ENCODE data around the gene RAB22A. TPM values are rescaled to one million over a fixed set of nuclear protein-coding genes. Genes with fewer than 3 reads are reported as not detected.
A peak's percentile ranks its signal among the peaks of the same experiment; 100 is the strongest.

Gene RAB22A
- total and polyA plus RNA-seq, 9 of the 15 experiments (the other 6 are each of a cell fraction or from before 2014, with no cell fraction given) = 1.1 to 8.0 (median 6.7) TPM

GRCh38 chr20:58389324-58389967 is 79.9 kb downstream of the RAB22A start (continued):
- no peak for TF ChIP-seq ZFP30 (CRISPR knock-in tag; IDR thresholded peaks at IDR 0.05; ENCODE audit: borderline replicate concordance)
- 0 out of 2 replicates have a peak, but pooled peaks have one; percentile 2 for TF ChIP-seq NCOA6 (IDR thresholded peaks at IDR 0.05)
- TF ChIP-seq ZNF740 (CRISPR knock-in tag; IDR thresholded peaks at IDR 0.05) = no peak
- TF ChIP-seq ZNF740 (tag; IDR thresholded peaks at IDR 0.05) = no peak
- no peak for TF ChIP-seq SMARCC2 (IDR thresholded peaks at IDR 0.05; ENCODE audit: low read depth)
- peak; percentile 21; the same call in 1 of the 2 replicates for TF ChIP-seq USF1 (CRISPR knock-in tag; IDR thresholded peaks at IDR 0.05)
- TF ChIP-seq POLR2G (IDR thresholded peaks at IDR 0.05; ENCODE audit: low read depth, low read length) = peak; percentile 89
- no peak for TF ChIP-seq SREBF1 (IDR thresholded peaks at IDR 0.05; ENCODE audit: borderline replicate concordance, low read depth, low read length)
- no peak for TF ChIP-seq MEF2D (tag; conservative IDR thresholded peaks at IDR 0.05; ENCODE audit: low read depth)
- TF ChIP-seq KDM2B (CRISPR knock-in tag; IDR thresholded peaks at IDR 0.05) = no peak
- TF ChIP-seq YY1 (IDR thresholded peaks at IDR 0.05; ENCODE audit: borderline replicate concordance in 1 of 3, control insufficient read depth in 1 of 3, extremely low read depth in 1 of 3, insufficient read depth in 3 of 3, insufficient read length in 1 of 3, insufficient replicate concordance in 2 of 3, low read depth in 1 of 3, low read length in 2 of 3) = peak in 1 of 3 experiments; percentile 56
- TF ChIP-seq GATA2 (CRISPR knock-in tag; IDR thresholded peaks at IDR 0.05) = no peak
- TF ChIP-seq ATF3 (IDR thresholded peaks at IDR 0.05) = no peak
- TF ChIP-seq ATF3 (CRISPR knock-in tag; conservative IDR thresholded peaks at IDR 0.05) = no peak
